Measurements from ENCODE around the gene OPN4.

GRCh38 chr10:86715836-86716235 is 61.5 kb downstream of the OPN4 start:
- TF ChIP-seq CTCF (IDR thresholded peaks at IDR 0.05; ENCODE audit: borderline replicate concordance, extremely low read depth, low read length, poor library complexity, severe bottlenecking) (no peak), EZH2 (IDR thresholded peaks at IDR 0.05; ENCODE audit: borderline replicate concordance, low read depth, low read length, severe bottlenecking) (no peak)
